K562 (cell line): ENCODE data around the gene TBX1. TPM values are rescaled to one million over a fixed set of nuclear protein-coding genes. Genes with fewer than 3 reads are reported as not detected.
A peak's percentile ranks its signal among the peaks of the same experiment; 100 is the strongest.

Experiments
- CBX3 ChIP-seq, 2 experiments: IDR thresholded peaks; 1 replicate in 1 of 2; 2 replicates in 1 of 2; pipeline ENCODE4 v1.6.1; 2012; ENCODE audit warnings: inconsistent platforms in 2 of 2, low read length in 2 of 2, borderline replicate concordance in 1 of 2, control low read depth in 1 of 2
- CHD1 ChIP-seq: fragments of 200-600 bp; sonication (generic); IDR thresholded peaks from one replicate; pipeline ENCODE4 v1.6.1; 2012; ENCODE audit warnings: mild to moderate bottlenecking, moderate library complexity, low read length, inconsistent platforms
- CHD4 ChIP-seq: fragments of 200-600 bp; sonication (generic); IDR thresholded peaks from 3 replicates; pipeline ENCODE4 v1.6.1; 2012; ENCODE audit warnings: low read depth, mild to moderate bottlenecking, mixed read lengths, low read length, inconsistent platforms; ENCODE audit not compliant: insufficient read depth, insufficient replicate concordance, poor library complexity, severe bottlenecking
- CREBBP ChIP-seq: IDR thresholded peaks from one replicate; pipeline ENCODE4 v1.6.1; 2012; ENCODE audit warnings: low read depth, mild to moderate bottlenecking, control low read depth, inconsistent platforms, low read length
- E2F5 ChIP-seq: sonication (generic); formaldehyde crosslinking; IDR thresholded peaks from 2 replicates; pipeline ENCODE4 v1.8.0; 2022; ENCODE audit warnings: mild to moderate bottlenecking, missing genetic modification reagents
- HMGN3 ChIP-seq: IDR thresholded peaks from 2 replicates; pipeline ENCODE4 v1.6.1; 2011; ENCODE audit warnings: borderline replicate concordance, low read depth, mild to moderate bottlenecking, mixed read lengths, low read length; ENCODE audit not compliant: insufficient read length; ENCODE audit errors: extremely low read depth
- MCM3 ChIP-seq: fragments of 450-650 bp; IDR thresholded peaks from 2 replicates; pipeline ENCODE4 v1.6.1; 2016
- POLR2G ChIP-seq: fragments of 200-400 bp; formaldehyde crosslinking; IDR thresholded peaks from 2 replicates; pipeline ENCODE4 v1.6.1; 2017; ENCODE audit warnings: low read depth, mild to moderate bottlenecking, antibody characterized with exemption, low read length, moderate library complexity
- RBBP5 ChIP-seq: fragments of 200-600 bp; sonication (generic); IDR thresholded peaks from 2 replicates; pipeline ENCODE4 v1.6.1; 2012; ENCODE audit warnings: borderline replicate concordance, mild to moderate bottlenecking, low read length, control low read depth, inconsistent platforms; ENCODE audit not compliant: insufficient read depth, poor library complexity, severe bottlenecking
- RFX5 ChIP-seq: IDR thresholded peaks from 2 replicates; pipeline ENCODE4 v1.6.1; 2011; ENCODE audit warnings: low read depth, mild to moderate bottlenecking, improper control_type of control experiment, low read length
- SAP30 ChIP-seq: fragments of 200-600 bp; sonication (generic); IDR thresholded peaks from 2 replicates; pipeline ENCODE4 v1.6.1; 2012; ENCODE audit warnings: borderline replicate concordance, low read depth, mild to moderate bottlenecking, moderate library complexity, low read length, control low read depth, inconsistent platforms; ENCODE audit not compliant: insufficient read depth, poor library complexity, severe bottlenecking
- SREBF2 ChIP-seq: sonication (generic); formaldehyde crosslinking; IDR thresholded peaks from 2 replicates; pipeline ENCODE4 v1.4.0; 2020; ENCODE audit warnings: mild to moderate bottlenecking, missing genetic modification reagents
- TAF1 ChIP-seq: IDR thresholded peaks from 2 replicates; pipeline ENCODE4 v1.6.1; 2011; ENCODE audit warnings: mild to moderate bottlenecking, low read length, moderate library complexity; ENCODE audit not compliant: insufficient read depth, control insufficient read depth, severe bottlenecking; ENCODE audit errors: extremely low read depth
- ZFP30 ChIP-seq: fragments of 250-450 bp; sonication (Bioruptor Pico); IDR thresholded peaks from 2 replicates; pipeline ENCODE4 v1.8.0; 2022; ENCODE audit warnings: moderate library complexity, mild to moderate bottlenecking, inconsistent platforms, borderline replicate concordance
- ZNF444 ChIP-seq: fragments of 250-450 bp; sonication (Bioruptor Pico); IDR thresholded peaks from 2 replicates; pipeline ENCODE4 v1.4.0; 2020; ENCODE audit warnings: mild to moderate bottlenecking, moderate library complexity
- ZNF445 ChIP-seq: fragments of 250-450 bp; sonication (Bioruptor Pico); IDR thresholded peaks from 2 replicates; pipeline ENCODE4 v1.4.0; 2020; ENCODE audit warnings: low read depth, mild to moderate bottlenecking, moderate library complexity
- ZNF699 ChIP-seq: fragments of 250-450 bp; sonication (Bioruptor Pico); IDR thresholded peaks from 2 replicates; pipeline ENCODE4 v1.8.0; 2021; ENCODE audit warnings: mild to moderate bottlenecking, moderate library complexity; ENCODE audit not compliant: insufficient replicate concordance
- polyA plus RNA-seq, 8 experiments: library from polyadenylated mRNA; depleted of rRNA in 4 of 8; stranded (reverse) in 5 of 8; unstranded in 3 of 8; fragments of >200 nt; fragmentation: Nextera tagmentation in 2 of 8; fragmentation: Illumina TruSeq in 1 of 8; extraction: Ambion mirVana in 2 of 8; extraction: Trizol in 1 of 8; gene quantifications; 2 replicates each; pipeline versions ENCODE4 v1.2.1 to v1.2.3, GENCODE V29; 2011 to 2014; ENCODE audit warnings: inconsistent platforms in 1 of 8, missing spikeins in 1 of 8
- total RNA-seq, 7 experiments: library from RNA; depleted of rRNA in 6 of 7; stranded (reverse); fragments of >200 nt in 6 of 7; fragmentation: Illumina TruSeq in 2 of 7; extraction: Trizol in 2 of 7; gene quantifications; 2 replicates each; pipeline versions ENCODE4 v1.2.1 to v1.2.3, GENCODE V29; 2011 to 2021; ENCODE audit warnings: low replicate concordance in 1 of 7
- TF ChIP-seq, protein P1 (sequence below): fragments of 450-650 bp; formaldehyde crosslinking; IDR thresholded peaks from 2 replicates; pipeline ENCODE4 v1.4.0; 2020; ENCODE audit warnings: mild to moderate bottlenecking, moderate library complexity
- TF ChIP-seq, protein P2 (sequence below): sonication (generic); formaldehyde crosslinking; IDR thresholded peaks from 2 replicates; pipeline ENCODE4 v1.8.1; 2023; ENCODE audit warnings: mild to moderate bottlenecking, missing genetic modification reagents
- TF ChIP-seq, protein P3 (sequence below): sonication (generic); formaldehyde crosslinking; IDR thresholded peaks from 2 replicates; pipeline ENCODE4 v1.8.1; 2023; ENCODE audit warnings: mild to moderate bottlenecking, missing genetic modification reagents

Gene TBX1
- total and polyA plus RNA-seq, 9 of the 15 experiments (the other 6 are each of a cell fraction or from before 2014, with no cell fraction given): 0.07 to 35.0 (median 3.9) TPM

GRCh38 chr22:19770349-19771220, 10.0 kb downstream of the TBX1 start (continued):
- TF ChIP-seq ZNF444 (CRISPR knock-in tag) (no peak), POLR2G (peak; percentile 54; the same call in 1 of the 2 replicates), ZNF445 (CRISPR knock-in tag) (no peak), CREBBP (no peak), CHD1 (peak; percentile 84), TAF1 (no peak), ZNF699 (no peak), SREBF2 (CRISPR knock-in tag) (no peak), CHD4 (no peak), RFX5 (no peak), ZFP30 (CRISPR knock-in tag) (no peak), RBBP5 (peak; percentile 46), SAP30 (no peak), CBX3 (IDR thresholded peaks at IDR 0.05; ENCODE audit: borderline replicate concordance in 1 of 2, low read length in 2 of 2) (peak in 1 of 2 experiments; percentile 11; a peak in 1 of 3 replicates), MCM3 (no peak), E2F5 (no peak), HMGN3 (no peak)
- TF ChIP-seq, protein P1, sequence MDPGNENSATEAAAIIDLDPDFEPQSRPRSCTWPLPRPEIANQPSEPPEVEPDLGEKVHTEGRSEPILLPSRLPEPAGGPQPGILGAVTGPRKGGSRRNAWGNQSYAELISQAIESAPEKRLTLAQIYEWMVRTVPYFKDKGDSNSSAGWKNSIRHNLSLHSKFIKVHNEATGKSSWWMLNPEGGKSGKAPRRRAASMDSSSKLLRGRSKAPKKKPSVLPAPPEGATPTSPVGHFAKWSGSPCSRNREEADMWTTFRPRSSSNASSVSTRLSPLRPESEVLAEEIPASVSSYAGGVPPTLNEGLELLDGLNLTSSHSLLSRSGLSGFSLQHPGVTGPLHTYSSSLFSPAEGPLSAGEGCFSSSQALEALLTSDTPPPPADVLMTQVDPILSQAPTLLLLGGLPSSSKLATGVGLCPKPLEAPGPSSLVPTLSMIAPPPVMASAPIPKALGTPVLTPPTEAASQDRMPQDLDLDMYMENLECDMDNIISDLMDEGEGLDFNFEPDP (CRISPR knock-in tag): no peak
- TF ChIP-seq, protein P2, sequence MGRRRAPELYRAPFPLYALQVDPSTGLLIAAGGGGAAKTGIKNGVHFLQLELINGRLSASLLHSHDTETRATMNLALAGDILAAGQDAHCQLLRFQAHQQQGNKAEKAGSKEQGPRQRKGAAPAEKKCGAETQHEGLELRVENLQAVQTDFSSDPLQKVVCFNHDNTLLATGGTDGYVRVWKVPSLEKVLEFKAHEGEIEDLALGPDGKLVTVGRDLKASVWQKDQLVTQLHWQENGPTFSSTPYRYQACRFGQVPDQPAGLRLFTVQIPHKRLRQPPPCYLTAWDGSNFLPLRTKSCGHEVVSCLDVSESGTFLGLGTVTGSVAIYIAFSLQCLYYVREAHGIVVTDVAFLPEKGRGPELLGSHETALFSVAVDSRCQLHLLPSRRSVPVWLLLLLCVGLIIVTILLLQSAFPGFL: no peak
- TF ChIP-seq, protein P3, sequence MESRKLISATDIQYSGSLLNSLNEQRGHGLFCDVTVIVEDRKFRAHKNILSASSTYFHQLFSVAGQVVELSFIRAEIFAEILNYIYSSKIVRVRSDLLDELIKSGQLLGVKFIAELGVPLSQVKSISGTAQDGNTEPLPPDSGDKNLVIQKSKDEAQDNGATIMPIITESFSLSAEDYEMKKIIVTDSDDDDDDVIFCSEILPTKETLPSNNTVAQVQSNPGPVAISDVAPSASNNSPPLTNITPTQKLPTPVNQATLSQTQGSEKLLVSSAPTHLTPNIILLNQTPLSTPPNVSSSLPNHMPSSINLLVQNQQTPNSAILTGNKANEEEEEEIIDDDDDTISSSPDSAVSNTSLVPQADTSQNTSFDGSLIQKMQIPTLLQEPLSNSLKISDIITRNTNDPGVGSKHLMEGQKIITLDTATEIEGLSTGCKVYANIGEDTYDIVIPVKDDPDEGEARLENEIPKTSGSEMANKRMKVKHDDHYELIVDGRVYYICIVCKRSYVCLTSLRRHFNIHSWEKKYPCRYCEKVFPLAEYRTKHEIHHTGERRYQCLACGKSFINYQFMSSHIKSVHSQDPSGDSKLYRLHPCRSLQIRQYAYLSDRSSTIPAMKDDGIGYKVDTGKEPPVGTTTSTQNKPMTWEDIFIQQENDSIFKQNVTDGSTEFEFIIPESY (CRISPR knock-in tag): no peak
